ENCODE measurements around the gene G6PC2. TPM values are rescaled to one million over a fixed set of nuclear protein-coding genes. Genes with fewer than 3 reads are reported as not detected.

The G6PC2 gene
- total RNA-seq (2021), result not detected in 3 replicates
- Bru-seq, nascent RNA, result not detected
- long read RNA-seq, experiment 1, result 0 reads
- long read RNA-seq, experiment 2, result 0 reads
- long read RNA-seq, experiment 3, result 0 reads

- DNase-seq (ENCODE audit: low spot score) (no peak), ATAC-seq (no peak)
- no peaks in the 10 kb centered on the region for H3K9me3 Mint-ChIP-seq
- TF ChIP-seq ELF4 (CRISPR knock-in tag; IDR thresholded peaks at IDR 0.05; ENCODE audit: low read depth) (no peak), HMGXB4 (CRISPR knock-in tag; IDR thresholded peaks at IDR 0.05) (no peak), EMX1 (CRISPR knock-in tag; IDR thresholded peaks at IDR 0.05) (no peak), SMAD3 (CRISPR knock-in tag; IDR thresholded peaks at IDR 0.05; ENCODE audit: borderline replicate concordance) (no peak), NFYB (CRISPR knock-in tag; conservative IDR thresholded peaks at IDR 0.05; ENCODE audit: low read depth) (no peak), ZNF425 (CRISPR knock-in tag; conservative IDR thresholded peaks at IDR 0.05) (no peak), RELA (CRISPR knock-in tag; IDR thresholded peaks at IDR 0.05; ENCODE audit: borderline replicate concordance) (no peak), ZBTB43 (CRISPR knock-in tag; IDR thresholded peaks at IDR 0.05) (no peak), STAT6 (CRISPR knock-in tag; conservative IDR thresholded peaks at IDR 0.05; ENCODE audit: low read depth) (no peak), MLX (CRISPR knock-in tag; IDR thresholded peaks at IDR 0.05) (no peak), AR (CRISPR knock-in tag; IDR thresholded peaks at IDR 0.05) (no peak), ZNF281 (CRISPR knock-in tag; IDR thresholded peaks at IDR 0.05) (no peak), NR3C1 (CRISPR knock-in tag; conservative IDR thresholded peaks at IDR 0.05; ENCODE audit: low read depth) (no peak)
- peaks cover 13% of the 10 kb centered on the region for H3K4me1 Mint-ChIP-seq
- H3K27me3 Mint-ChIP-seq (ENCODE audit: low read depth), result no peaks in the 10 kb centered on the region
- no peak within 1 kb of the TSS for H3K27ac Mint-ChIP-seq
- ChIA-PET CTCF (no interaction called here), POLR2A (no interaction called here)
- no peak within 1 kb of the TSS for H3K4me3 Mint-ChIP-seq
- H3K36me3 Mint-ChIP-seq, result no peaks in the 10 kb centered on the region
Measured at GRCh38 chr2:168901003-168901402, at the start of gene G6PC2. TSS of gene G6PC2 (plus strand) at chr2:168901291. CDS start at chr2:168901332, 41 bp downstream.
